ENCODE measurements around the gene TMED9.

DNA sequence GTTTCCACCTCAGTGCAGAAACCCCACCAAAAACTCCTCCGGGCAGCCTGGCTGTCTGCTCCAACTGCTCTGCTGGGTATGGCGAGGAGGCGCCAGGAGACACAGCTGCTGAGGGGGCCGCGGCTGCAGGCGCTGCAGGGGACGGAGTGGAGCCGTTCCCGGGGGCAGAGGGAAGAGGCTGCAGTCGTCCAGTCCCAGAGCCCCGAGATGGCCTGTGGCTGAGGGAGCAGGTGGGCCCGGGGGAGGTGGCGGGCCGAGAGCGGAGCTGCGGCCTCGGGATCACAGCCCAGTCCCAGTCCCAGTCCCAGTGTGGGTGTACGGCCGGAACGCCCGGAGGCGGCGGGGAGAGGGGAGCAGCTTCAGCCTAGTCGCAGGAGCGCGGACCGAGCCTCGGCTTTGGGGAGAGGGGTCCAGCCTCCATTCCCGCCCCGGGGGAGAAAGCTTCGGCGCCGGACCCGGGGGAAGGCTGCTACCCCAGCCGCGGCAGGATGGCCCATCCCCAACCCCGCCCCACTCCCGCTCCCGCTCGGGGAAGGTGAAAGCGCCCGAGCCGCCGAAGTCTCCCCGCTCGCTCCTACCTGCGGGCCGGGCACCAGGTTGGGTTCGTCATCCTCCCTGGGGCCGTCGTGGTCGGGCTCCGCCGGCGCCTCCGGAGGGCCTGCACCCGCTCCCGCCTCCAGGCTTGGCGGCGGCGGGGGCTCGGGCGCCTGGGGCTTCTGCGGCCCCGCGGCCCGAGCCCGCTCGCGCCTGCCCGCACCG is 38.2 kb upstream of the TMED9 start:
- TF ChIP-seq GATA3 (IDR thresholded peaks at IDR 0.05; ENCODE audit: low read depth, low read length) (no peak), GATA2 (IDR thresholded peaks at IDR 0.05; ENCODE audit: low read depth, low read length) (no peak)
